NT2/D1 (cell line): ENCODE measurements around the gene DYRK1A.

ENCODE experiments used
- YY1 ChIP-seq: IDR thresholded peaks from 2 replicates; pipeline ENCODE4 v1.6.1; 2011; ENCODE audit not compliant: insufficient read length, insufficient read depth
- ZNF274 ChIP-seq: IDR thresholded peaks from 2 replicates; pipeline ENCODE4 v1.6.1; 2011; ENCODE audit warnings: mild to moderate bottlenecking, low read depth, low read length

DNA sequence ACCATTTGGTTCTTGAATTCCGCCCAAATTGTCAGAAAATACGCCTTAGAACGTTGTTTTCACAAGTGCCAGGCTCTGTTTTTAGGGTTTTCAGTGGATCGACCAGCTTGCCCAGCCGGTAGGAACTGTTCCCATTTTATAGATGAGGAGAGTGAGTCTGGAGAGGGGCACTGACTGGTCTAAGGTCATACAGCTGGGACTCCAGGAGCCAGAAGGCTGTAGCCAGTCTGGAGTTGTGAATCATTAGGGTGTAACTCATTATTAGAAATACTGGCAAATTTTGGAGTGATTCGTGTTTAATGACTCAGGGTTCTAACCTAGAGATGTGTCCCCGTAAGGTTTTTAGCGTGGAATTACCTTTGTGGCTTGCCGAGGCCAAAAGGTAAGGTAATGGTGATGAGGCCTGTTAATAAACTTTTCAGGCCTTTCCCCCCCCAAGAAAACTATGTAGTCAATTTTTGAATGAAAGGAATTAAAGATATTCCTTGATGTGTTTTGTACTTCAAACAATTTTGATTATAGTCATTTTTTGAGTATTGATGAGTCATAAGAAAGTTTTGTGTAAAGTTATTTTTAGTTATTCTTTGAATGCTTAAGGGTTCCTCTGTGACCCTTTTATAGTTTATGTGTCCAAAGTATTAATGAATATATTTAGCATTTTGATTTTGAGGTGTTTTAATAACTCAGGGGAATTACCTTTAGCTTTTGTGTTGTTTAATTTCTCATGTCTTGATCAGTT is 2.1 kb downstream of the DYRK1A start:
- no peak for TF ChIP-seq YY1
- TF ChIP-seq ZNF274 = no peak
